ENCODE data around the gene RAP1GAP2.

GRCh38 chr17:2911035-2911754 is 115.0 kb downstream of the RAP1GAP2 start:
- no peak for TF ChIP-seq CTCF (IDR thresholded peaks at IDR 0.05 in 8 of 11, conservative IDR thresholded peaks at IDR 0.05 in 3 of 11)
- TF ChIP-seq POLR2A (IDR thresholded peaks at IDR 0.05), result no peak
- TF ChIP-seq POLR2AphosphoS5 (IDR thresholded peaks at IDR 0.05), result no peak

Measured in spleen (tissue), 7 donors.